Measurements from ENCODE around the gene APOB.

APOB gene

GRCh38 chr2:21005111-21005699, 38.7 kb downstream of the APOB start:
- no peaks in the 10 kb centered on the region for H3K9me2 ChIP-seq (replicated peaks; ENCODE audit: control insufficient read depth, low read length)
- no peak overlapping the region for H3K4me3 ChIP-seq (ENCODE audit: low read length)
- H3K4me2 ChIP-seq (ENCODE audit: low read length), result no peak overlapping the region
- H4K20me1 ChIP-seq (ENCODE audit: control insufficient read depth, insufficient read depth, low read depth, low read length), result no peaks in the 10 kb centered on the region
- H3K36me3 ChIP-seq (ENCODE audit: control insufficient read depth, low read length), result no peaks in the 10 kb centered on the region
- H3K27ac ChIP-seq (ENCODE audit: low read depth, low read length), result no peak overlapping the region
- no peak for TF ChIP-seq EZH2phosphoT487 (IDR thresholded peaks at IDR 0.05; ENCODE audit: borderline replicate concordance, low read length)
- no peak for TF ChIP-seq CTCF (IDR thresholded peaks at IDR 0.05; ENCODE audit: low read depth, low read length, poor library complexity, severe bottlenecking)
- no peaks in the 10 kb centered on the region for H3K4me1 ChIP-seq (ENCODE audit: control insufficient read depth, low read length)
- H3F3A ChIP-seq (ENCODE audit: control insufficient read depth, insufficient read depth), result no peaks in the 10 kb centered on the region
- no peaks in the 10 kb centered on the region for H3K27me3 ChIP-seq (ENCODE audit: control insufficient read depth, low read length)
- no peaks in the 10 kb centered on the region for H3K9me3 ChIP-seq (ENCODE audit: control insufficient read depth, insufficient read depth, low read length)
- H3K79me2 ChIP-seq (ENCODE audit: control insufficient read depth, low read length), result no peaks in the 10 kb centered on the region

DNA sequence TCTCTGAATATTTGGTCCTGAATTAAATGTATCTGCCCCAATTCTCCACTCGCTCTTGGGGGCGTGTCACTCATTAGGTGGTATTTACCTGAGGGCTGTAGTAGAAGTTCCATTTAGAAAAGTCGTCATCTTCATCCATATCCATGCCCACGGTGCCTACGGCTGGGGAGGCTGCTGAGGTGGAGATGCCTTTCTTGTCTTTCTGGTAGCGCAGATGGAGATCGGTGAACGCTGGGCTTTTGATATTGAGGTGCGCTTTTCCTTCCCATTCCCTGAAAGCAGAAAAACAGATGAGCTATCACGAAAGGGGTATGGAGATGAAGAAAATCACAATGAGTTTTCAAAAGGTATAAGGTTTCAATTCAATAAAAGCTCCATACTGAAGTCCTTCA, 39.7 kb downstream of the APOB start:
- H4K20me1 ChIP-seq (ENCODE audit: control insufficient read depth, insufficient read depth, low read depth, low read length), result no peaks in the 10 kb centered on the region

DNA sequence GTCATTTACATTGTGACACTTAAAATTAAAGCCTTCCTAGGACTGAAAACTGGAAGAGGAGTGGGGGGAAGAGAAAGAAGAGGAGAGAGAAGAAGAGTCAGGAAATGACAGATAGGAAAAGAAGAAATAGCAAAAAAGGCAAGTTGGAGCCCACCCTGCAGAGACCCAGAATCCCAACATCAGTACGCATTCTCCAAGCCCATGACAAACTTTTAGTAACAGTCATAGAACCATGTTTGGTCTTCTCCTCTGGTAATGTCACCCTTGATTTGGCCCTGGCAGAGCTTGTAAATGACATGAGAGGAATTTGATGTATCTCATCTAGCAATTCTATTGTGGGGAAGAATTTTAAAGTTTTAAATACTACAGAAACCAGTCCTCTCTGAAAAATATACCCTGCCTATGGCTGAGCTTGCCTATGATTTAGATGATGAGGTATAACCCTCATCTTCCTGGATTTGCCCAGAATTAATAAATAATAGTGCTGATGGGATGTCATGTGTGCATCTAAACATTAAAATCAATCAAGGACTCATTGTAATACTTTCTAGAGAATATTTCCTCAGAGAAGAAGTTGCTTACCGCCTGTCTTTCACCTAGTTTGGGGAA, 40.2 kb downstream of the APOB start:
- H4K20me1 ChIP-seq (ENCODE audit: control insufficient read depth, insufficient read depth, low read depth, low read length), result no peaks in the 10 kb centered on the region
- TF ChIP-seq EZH2phosphoT487 (IDR thresholded peaks at IDR 0.05; ENCODE audit: borderline replicate concordance, low read length) (no peak), CTCF (IDR thresholded peaks at IDR 0.05; ENCODE audit: low read depth, low read length, poor library complexity, severe bottlenecking) (no peak)
- H3K27me3 ChIP-seq (ENCODE audit: control insufficient read depth, low read length), result no peaks in the 10 kb centered on the region
- no peaks in the 10 kb centered on the region for H3K36me3 ChIP-seq (ENCODE audit: control insufficient read depth, low read length)
- H3K27ac ChIP-seq (ENCODE audit: low read depth, low read length), result no peak overlapping the region
- H3K4me2 ChIP-seq (ENCODE audit: low read length), result no peak overlapping the region
- no peaks in the 10 kb centered on the region for H3K79me2 ChIP-seq (ENCODE audit: control insufficient read depth, low read length)
- no peak overlapping the region for H3K4me3 ChIP-seq (ENCODE audit: low read length)
- no peaks in the 10 kb centered on the region for H3K9me3 ChIP-seq (ENCODE audit: control insufficient read depth, insufficient read depth, low read length)
- no peaks in the 10 kb centered on the region for H3F3A ChIP-seq (ENCODE audit: control insufficient read depth, insufficient read depth)
- H3K9me2 ChIP-seq (replicated peaks; ENCODE audit: control insufficient read depth, low read length), result no peaks in the 10 kb centered on the region
- no peaks in the 10 kb centered on the region for H3K4me1 ChIP-seq (ENCODE audit: control insufficient read depth, low read length)

More for the DNA sequence above, 39.7 kb downstream of the APOB start:
- Histone ChIP-seq H3K36me3 (ENCODE audit: control insufficient read depth, low read length) (no peaks in the 10 kb centered on the region), H3K4me2 (ENCODE audit: low read length) (no peak overlapping the region), H3K9me3 (ENCODE audit: control insufficient read depth, insufficient read depth, low read length) (no peaks in the 10 kb centered on the region), H3K9me2 (replicated peaks; ENCODE audit: control insufficient read depth, low read length) (no peaks in the 10 kb centered on the region), H3K4me1 (ENCODE audit: control insufficient read depth, low read length) (no peaks in the 10 kb centered on the region), H3K27ac (ENCODE audit: low read depth, low read length) (no peak overlapping the region), H3F3A (ENCODE audit: control insufficient read depth, insufficient read depth) (no peaks in the 10 kb centered on the region), H3K4me3 (ENCODE audit: low read length) (no peak overlapping the region), H3K27me3 (ENCODE audit: control insufficient read depth, low read length) (no peaks in the 10 kb centered on the region), H3K79me2 (ENCODE audit: control insufficient read depth, low read length) (no peaks in the 10 kb centered on the region)
- TF ChIP-seq EZH2phosphoT487 (IDR thresholded peaks at IDR 0.05; ENCODE audit: borderline replicate concordance, low read length) (no peak), CTCF (IDR thresholded peaks at IDR 0.05; ENCODE audit: low read depth, low read length, poor library complexity, severe bottlenecking) (no peak)

Data from DOHH2 (cell line).